Stimulated activated CD4-positive, alpha-beta T cell treated with anti-CD3 and anti-CD28 coated beads, Interleukin-1b, Interleukin-23, amount 100 ng/mL, for 4 hours (primary cell): Measurements from ENCODE around the gene TRIML1.
"Not testable (repeated sequence)": the region's sequence is repeated elsewhere in the genome, so short reads cannot be mapped to it uniquely, and the experiment has no call there.

Source experiments
- DNase-seq, 2 donors: peaks; one replicate each; pipeline ENCODE4 v3.0.0-alpha.2; 2020; ENCODE audit warnings: low read depth in 2 of 2

The TRIML1 gene

DNA sequence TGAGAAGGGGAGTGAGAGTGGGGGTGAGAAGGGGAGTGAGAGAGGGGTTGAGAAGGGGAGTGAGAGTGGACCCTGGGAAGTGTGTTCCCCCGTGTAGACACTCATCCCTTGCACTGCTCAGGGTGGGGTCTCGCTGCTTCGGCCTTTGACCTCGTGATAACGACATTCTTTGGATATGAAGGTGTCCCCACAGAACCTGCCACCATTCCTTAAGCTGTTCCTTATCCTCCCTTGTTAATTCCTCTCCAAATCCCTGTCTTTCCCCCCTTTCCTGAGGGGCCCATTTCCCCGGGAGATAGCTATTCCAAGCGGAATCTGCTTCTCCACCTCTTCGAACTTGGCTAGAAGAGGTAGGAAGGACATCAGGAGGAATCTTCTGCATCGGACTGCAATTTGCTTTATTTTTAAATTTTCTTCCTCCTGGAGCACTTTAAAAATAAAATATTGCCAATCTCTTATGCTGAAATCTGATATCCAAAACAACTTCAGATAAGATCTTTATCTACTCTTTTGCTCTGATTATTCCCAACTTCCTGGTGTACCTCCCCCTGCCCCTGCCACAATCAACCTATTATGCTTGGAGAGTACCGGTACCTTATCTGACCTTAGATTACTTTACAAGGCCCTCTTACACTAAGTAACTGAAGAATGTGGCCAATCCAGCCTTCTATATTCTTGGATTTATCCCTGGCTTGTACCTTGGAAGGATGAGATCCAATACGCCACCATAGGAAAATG, 15.6 kb downstream of the TRIML1 start:
- no peak for DNase-seq

DNA sequence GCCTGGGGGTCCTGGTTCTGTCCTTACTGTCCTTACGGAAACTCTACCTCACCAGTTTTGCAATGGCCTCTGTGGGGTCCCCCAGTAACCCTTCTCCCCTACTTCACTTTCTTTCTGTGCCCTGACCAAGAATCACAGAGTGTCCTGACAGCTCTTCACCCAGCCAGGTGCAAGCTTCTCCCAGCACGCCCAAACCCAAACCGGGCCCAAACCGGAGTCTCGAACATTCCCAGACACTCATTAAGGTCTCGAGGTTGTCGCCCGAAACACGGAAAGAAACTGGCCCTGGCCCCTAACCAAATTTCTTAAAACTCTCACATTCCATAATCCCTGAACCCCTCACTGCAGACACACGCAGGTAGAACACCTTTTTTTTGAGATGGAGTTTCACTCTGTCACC, 19.1 kb downstream of the TRIML1 start:
- no peak for DNase-seq

DNA sequence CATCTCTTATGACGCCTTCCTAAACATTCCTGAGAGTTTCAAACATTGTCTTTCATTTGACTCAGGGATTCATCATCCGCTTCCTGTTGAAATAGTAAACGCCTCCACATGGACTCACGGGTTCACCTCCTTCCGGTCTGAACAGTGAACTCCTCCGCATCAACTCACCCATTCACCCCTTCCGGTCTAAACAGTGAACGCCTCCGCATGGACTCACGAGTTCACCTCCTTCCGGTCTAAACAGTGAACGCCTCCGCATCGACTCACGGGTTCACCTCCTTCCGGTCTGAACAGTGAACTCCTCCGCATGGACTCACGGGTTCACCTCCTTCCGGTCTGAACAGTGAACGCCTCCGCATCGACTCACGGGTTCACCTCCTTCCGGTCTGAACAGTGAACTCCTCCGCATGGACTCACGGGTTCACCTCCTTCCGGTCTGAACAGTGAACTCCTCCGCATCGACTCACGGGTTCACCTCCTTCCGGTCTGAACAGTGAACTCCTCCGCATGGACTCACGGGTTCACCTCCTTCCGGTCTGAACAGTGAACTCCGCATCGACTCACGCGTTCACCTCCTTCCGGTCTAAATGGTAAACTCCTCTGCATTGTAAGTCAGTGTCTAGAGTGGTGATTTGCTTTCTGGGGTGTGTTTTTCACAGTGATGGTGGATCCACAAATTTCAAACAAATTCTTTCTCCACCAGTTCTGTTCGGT, 20.4 kb downstream of the TRIML1 start:
- DNase-seq: not testable (repeated sequence)

DNA sequence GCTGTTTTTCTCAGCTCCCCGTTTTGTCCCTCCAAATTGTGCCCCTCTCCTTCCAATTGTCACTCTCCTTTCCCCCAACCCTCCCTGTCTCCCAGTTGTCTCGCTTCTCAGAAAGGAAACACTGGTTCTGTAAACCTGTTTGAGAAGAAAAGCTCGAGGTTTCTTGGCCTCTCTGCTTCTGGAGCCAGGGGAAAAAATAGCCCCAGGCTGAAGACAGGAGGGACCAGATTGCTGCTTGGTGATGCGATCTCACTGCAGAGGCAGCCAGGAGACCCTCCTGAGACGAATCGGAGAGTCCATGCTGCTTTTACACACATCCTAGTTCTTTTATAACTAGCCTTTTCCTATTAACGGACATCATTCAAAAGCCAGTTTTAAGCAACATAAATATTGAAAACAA, 21.2 kb downstream of the TRIML1 start:
- DNase-seq: no peak

DNA sequence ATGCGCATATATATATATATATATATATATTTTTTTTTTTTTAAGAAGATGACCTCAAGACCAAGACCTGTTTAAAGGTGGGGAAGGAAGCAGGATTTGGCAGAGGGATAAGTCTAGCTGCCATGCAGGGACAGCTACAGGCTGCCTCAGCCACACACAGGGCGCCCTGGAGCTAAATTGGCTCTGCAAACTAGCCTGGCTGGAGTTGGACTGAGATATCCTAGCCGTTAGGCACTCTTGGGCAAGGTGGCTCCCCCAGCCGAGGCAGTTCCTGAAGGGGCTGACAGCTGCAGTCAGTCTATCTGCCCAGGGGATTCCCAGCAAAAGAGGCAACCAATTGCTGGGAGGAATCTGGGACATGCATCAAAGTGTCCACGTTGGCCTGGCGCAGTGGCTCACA, 21.9 kb downstream of the TRIML1 start:
- no peak for DNase-seq

DNA sequence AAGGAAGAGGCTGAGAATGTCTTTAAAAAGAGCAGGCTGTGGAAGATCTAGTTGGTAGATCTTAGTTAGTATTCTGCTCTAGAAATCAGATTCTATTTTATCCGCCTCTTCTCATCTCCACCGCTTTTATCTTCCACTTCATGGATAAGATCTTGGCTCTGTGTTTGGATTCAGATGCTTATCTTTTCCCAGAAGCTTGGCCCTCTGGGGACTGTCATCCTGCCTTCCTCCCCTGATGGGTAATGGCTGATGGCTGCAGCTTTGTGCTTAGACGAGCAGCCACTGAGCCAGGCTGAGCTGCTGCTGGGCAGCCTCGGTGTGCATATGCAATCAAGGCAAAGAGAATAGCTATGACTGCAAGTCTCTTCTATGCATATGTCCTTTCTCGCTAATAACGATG, 23.5 kb downstream of the TRIML1 start:
- no peak for DNase-seq

DNA sequence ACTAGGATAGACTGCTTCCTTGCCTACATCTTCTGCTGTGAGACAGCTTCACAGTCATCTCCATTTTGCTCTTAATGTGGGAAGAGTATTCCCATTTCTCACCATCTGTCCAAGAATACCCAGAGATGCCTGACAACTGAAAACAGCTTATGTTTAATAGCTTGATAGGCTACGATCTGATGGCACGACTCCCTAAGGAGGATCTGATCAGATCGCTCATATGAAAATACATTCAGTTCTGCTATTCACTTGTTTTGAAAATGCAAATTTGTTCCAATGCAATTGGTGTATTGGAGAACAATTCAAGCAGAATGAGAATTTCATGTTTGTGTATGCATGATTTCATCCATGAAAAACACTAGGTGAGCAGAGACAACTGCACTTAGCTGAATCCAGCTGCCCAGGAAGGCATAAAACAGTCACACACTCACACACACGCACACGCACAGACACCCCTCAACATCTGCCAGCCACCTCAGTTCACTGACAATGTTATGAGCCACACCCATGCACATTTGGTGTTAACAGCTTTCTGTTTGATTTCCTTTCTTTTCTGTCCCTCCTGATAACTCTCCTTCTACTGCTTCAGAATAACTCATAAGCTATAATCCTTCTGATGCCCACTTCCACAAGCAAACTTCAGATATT, 29.6 kb downstream of the TRIML1 start:
- no peak for DNase-seq

DNA sequence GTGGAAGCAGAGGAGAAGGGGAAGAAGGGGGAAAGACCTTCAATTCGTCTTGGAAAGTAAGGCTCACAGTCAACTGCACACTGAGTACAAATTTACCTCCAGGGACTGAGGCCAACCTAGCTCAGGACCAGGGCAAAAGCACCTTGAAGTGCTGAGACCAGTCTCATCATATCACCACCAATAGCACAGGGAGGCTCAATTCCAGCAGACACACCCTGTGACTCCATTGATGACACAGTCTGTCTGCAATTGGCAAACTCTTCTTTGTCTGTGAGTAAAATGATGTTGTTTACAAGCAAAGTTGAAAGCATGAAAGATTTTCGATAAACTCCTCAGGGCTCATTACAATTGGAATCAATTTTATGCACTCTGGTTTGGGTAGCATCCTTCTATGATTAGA, 32.3 kb downstream of the TRIML1 start:
- DNase-seq: no peak

DNA sequence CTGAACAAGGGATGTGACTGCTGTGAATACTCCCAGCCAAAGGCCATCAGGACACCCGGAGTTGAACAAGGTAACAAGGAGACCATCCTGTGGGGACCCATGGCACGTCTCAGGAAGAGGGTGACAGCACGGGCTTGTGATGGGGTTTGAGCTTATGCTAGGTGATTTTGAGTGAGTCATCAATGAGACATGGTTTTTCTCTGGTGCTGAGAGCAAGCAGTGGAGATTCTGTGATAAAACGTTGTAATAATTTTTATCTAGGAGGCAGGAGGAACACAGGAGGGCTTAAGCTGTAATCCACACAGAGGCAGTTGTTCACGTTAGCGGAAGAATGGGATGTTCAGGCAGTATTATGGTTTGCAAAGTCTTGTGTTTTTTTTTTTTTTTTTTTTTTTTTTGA, 36.0 kb downstream of the TRIML1 start:
- no peak for DNase-seq

DNA sequence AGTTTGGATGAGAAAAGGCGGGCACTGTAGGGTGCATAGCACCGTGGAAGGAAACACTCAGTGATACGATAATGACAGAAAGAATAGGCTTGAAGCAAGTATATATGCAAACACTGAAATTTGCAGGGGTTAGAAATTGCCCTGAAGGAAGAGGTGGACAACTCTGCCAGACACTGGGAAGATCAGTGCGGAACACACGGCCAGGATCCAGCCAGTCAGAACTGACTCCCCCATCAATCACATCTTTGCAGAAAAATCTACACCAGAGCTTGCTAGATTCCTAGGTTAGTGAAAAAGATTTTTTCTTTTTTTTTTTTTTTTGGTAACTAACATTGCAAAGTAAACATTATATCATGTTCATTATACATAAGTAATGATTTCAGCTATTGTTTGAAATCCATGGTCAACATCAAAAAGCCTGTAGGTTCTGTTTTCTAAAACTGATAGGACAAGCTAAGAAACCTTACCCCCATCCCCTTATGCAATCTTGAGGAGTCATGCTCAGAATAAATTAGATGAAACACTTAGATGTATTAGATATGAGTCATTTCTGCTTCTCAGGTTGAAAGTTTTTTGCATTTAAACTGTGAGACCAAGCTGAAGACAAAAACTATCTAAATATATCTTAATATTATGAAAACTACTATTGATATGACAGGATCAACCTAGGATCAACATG, 38.9 kb downstream of the TRIML1 start:
- DNase-seq: no peak

DNA sequence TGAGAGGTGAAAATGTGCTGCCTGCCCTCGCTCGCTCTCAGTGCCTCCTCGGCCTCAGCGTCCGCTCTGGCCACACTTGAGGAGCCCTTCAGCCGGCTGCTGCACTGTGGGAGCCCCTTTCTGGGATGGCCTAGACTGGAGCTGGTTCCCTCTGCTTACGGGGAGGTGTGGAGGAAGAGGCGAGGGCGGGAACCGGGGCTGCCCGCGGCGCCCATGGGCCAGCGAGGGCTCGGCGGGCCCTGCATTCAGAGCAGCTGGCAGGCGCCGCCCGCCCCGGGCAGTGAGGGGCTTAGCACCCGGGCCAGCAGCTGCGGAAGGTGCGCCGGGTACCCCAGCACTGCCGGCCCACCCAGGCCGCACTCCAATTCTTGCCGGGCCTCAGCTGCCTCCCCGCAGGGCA, 39.6 kb downstream of the TRIML1 start:
- DNase-seq: no peak

DNA sequence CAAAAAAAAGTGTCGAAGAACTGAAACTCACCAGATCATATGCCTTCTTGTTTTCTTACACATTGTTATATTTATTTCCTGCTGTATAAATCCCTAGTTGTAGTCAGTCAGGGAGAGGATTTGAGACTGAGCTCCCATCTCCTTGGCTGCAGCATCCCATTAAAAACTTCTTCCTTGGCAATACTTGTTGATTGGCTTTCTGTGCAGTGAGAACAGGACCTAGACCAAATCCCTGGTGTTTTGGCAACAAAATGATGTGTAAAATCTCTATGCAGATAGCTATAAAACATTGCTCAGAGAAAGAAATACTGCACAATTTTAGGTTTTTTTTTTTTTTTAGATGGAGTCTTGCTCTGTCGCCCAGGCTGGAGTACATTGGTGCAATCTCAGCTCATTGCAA, 47.9 kb downstream of the TRIML1 start:
- DNase-seq: no peak

DNA sequence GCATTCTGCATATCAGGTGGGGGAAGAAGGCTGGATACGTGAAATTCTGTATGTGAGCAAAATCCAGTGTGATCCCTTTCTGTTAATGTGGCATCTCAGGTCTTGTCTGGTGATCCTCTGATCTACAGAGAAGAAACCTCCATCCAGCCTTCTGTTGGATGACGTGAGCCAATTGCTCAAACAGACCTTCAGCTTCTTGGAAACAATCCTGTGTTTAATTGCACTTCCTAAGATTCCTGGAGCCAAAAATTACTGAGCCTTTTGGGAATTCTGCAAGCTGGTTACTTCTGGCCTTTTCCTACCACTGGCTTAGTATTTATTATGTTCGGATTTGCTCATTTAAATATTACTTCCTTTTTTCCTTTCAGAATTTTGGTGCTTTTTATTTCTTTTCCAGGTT, 51.2 kb downstream of the TRIML1 start:
- no peak for DNase-seq

DNA sequence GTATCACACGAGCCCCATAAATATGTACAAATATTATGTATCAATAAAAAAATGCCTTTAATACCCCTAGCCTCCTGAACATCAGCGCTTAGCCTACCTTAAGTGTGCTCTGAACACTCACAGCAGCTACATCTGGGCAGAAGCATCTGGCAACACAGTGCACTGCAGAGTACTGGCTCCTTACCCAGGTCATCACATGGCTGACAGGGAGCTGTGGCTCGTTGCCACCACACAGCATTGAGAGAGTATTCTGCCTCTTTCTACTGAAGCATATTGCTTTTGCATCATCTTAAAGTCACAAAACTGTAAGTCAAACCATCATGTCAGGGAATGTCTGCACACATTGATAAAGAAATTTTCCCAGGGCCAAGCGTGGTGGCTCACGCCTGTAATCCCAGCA, 55.2 kb downstream of the TRIML1 start:
- DNase-seq: no peak

DNA sequence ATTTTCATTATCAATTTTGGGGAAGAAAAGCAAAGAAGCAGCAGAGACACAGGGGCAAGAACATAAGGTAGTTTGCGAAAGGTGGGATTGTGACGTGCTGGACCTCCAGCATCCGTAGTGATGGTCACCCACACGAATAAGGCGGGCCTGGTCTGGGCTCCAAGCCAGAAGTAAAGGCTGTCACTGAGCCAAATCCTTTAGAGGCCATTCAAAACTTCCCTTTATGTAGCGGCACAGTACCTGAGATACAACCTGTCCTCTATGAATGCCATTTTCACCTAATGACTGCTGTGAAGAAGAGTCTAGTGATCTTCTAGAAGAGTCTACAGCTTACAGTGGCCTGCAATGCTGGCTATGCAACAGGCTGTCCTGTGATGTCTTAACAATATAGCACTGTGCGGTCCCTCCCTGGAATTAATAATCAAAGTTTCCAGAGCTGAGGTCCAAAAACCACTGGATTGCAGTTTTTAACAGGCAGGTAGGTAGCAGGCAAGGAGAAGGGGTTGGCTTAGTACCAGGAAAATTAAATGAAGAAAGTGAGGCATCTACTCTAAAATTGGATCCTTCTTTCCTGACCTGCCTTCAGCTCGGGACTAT, 56.2 kb downstream of the TRIML1 start:
- DNase-seq: no peak

DNA sequence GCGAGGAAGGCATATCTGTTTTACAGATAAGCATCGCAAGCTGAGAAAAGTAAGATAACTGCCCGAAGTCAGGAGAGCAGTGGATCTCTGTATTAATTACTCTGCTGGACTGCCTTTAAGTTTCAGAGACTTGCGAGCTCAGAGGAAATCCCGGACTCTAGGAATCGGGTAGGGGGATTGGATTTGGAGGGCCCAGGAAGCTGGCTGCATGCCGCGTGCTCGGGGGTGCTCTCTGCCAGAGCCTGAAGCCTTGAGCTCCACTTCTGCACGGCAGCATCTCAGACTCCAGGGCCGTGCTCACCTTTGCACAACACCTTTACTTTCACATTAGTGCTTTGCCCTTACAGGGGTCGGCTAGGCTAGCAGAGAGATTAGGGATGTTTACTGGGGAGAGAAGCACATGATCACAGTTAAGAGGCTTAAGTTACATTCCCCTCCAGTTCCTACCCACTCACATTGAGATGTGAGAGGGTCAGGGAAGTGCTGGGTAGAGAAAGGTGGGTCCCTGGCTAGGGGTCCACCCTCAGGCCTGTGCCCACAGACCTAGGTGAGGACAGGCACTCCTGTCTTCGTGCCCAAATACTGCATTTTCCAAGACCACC, 57.0 kb downstream of the TRIML1 start:
- DNase-seq: no peak
